Activated gamma-delta T cell (primary cell): ENCODE results near the gene RGS2.

Experiments used
- DNase-seq: peaks from one replicate; lab custom pipeline; 2025; lab: John Stamatoyannopoulos, UW

The RGS2 gene

DNA sequence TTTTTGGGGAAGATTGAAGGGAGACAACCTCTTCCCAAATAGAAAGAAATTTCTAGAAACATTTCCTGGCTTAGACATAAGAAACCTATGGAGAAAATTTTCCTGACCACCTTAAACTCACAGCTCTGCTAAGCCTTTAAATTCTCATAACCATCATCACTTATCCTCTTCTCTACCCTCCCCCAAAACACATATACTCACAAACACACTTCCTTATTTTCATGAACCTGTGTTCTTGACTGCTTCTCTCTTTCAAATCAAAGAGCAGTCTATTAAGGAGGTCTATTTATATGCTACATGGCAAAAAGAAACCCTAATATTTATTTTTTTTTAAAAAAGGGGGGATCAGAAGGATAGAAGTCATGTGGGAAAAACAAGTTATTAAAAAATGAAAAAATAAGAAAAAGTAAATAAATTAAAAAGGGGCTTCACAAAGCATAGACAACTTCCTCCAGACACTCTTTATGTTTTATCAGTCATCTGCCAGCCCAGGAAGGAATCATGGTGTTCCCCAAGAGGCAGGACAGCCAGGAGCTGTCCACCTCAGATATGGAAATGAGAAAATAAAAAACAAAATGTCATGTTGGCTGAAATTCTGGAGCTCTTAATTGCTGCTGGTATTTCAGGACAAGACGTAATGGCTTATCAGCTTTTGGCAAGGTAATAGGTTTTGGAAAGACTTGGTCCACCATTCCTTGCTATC lies 12.8 kb upstream of the RGS2 start:
- DNase-seq: no peak

DNA sequence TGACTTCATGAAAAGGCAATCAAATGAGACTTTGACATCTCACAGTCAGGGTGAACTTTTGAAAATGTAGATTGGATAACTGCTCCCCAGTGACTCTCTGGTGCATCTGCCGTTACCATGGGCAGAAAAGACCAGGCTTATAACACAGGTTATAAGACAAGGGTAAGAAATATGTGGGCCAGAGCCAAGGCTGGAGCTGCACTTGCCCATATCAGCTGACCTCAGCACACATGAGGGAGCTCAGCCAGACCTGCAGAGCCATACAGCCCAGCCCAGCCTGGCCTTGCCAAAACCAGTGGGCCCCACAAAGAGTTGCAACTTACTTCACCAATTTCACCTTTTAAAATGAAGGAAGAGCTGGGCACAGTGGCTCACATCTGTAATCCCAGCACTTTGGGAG lies 11.7 kb upstream of the RGS2 start:
- no peak for DNase-seq

DNA sequence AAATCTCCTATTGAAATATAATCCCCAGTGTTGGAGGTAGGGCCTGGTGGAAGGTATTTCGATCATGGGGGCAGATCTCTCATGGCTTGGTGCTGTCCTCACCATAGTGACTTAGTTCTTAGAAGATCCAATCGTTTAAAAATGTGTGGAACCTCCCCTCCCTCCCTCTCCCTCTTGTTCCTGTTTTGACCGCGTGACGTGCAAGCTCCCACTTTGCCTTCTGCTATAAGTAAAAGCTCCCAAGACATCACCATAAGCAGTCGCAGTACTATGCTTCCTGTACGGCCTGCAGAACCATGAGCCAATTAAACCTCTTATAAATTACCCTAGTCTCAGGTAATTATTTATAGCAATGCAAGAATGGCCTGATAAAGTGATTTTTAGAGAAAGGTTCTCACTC lies 10.9 kb upstream of the RGS2 start:
- DNase-seq: no peak

DNA sequence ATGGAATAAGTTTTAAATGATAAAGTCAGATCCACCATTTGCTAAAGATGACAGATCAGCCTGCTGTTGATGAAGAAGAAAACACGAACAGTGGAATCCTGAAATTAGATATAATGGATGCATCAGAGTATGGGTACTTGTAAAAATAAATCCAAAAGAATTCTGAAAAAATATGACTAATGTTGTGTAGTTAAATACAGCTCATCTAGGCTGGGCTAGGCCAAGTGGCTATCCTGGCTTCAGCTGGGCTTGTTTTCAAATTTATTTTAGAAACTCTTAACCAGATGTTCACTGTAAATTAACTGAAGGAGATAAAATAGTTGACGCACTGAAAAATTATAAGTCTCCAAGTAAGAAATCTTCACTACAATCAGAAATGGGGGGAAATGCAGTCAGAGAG lies 7.4 kb upstream of the RGS2 start:
- no peak for DNase-seq

DNA sequence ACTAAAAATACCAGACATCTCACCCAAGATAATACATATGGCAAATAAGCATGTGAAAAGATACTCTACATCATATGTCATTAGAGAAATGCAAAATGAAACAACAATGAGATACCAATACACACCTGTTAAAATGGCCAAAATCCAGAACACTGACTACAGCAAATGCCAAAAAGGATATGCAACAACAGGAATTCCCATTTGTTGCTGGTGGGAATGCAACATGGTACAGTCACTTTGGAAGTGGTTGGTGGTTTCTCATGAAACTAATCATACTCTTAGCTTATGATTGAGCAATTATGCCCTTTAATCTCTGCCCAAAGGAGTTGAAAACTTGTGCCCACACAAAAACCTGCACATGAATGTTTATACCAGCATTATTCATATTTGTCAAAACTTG lies 6.4 kb upstream of the RGS2 start:
- DNase-seq: no peak

DNA sequence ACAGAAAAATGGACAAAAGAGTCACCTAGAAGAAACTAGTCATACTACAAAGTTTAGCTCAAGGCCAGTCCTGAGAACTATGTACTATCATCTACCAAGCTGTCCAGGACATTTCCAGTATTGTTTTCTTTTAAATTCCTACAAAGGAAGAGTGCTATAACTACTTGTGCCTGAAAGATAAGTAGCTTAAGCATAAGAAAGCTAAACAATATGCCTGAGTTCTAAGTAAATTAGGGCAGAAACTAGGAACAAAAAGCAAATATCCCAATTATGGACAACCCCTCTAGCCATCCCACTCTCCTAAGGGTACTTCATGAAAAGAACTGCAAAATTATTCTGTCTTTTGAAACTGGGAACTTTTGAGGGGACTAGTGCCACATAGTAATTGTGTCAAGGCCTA lies 5.3 kb upstream of the RGS2 start:
- no peak for DNase-seq

DNA sequence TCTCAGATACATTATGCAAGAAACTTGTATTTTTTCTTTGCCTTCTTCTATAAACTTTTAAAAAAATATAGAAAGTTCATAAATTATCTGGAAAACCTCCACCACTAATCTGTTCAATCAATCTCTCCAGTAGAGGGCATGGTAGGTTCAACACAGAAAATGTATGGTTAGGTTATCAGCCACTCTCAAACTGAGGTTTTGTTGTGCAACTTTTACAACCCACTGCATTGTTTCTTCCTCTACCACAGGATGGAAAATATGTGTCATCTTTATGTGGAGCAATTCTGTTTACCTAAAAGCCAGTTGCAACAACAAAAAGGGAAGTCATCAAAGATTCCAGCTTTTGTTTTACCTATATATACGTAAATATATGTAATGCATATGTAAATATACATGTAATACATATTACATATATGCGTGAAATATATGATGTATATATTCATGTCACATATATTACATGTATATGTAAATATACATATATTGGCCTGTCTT lies 3.0 kb upstream of the RGS2 start:
- no peak for DNase-seq

DNA sequence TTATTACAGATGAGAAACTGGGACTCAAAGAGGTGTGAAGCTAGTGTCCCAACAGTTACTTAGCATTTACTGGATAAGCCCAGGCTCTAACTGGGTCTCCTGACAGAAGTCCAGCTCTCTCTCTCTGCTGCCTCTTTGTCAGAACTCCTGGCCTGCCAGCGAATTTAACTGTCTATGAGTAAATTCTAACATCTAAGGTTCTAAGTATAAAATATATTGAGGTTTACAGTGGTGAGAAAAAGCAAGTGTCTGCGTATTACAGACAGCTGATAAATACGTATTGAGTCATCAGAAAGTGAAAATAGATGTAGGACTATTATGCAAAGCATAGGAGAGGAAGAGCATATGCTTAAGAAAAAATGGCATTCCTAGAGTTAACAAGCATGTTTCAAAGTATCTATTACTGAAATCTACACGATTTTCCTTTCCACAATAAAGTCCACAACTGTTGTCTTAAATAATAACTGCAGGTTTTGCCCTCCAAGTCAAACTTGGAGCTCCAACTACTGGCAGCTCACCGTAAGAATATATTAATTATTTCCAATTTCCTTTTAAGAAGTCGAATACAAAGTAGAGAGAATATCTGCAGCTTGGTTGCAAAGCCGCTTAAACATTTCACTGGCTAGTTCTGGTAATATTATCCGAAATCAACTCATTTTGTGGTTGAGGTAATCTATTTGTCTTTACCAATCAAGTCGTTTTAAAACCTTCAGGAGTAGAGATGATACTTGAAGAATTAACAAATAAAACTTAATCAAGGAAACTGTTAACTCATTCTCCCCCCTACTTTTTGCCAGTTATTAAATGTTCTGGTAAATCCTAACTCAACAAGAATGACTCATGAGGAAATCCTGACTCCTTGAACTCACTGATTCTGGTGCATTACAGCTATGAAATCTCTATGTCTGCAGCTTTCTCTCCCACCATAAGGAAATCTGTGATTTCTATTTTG lies 1.4 kb upstream of the RGS2 start:
- no peak for DNase-seq

DNA sequence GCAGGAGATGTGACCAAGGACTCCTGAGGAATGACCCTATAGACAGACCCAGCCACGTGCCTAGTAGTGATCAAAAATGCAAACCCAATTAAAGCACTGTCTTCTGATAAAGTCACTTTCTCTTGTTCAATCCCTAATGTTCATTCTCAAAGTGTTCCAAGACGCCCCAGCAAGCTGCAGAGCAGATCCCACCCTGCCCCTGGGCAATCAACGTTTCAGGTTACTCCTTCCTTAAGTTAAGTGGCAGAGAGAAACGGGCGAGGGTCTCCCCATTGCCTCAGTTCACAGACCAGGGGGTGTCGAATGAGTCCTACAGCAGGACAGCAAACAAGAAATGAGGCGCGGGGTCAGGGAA lies 699 bp upstream of the RGS2 start:
- DNase-seq: no peak

DNA sequence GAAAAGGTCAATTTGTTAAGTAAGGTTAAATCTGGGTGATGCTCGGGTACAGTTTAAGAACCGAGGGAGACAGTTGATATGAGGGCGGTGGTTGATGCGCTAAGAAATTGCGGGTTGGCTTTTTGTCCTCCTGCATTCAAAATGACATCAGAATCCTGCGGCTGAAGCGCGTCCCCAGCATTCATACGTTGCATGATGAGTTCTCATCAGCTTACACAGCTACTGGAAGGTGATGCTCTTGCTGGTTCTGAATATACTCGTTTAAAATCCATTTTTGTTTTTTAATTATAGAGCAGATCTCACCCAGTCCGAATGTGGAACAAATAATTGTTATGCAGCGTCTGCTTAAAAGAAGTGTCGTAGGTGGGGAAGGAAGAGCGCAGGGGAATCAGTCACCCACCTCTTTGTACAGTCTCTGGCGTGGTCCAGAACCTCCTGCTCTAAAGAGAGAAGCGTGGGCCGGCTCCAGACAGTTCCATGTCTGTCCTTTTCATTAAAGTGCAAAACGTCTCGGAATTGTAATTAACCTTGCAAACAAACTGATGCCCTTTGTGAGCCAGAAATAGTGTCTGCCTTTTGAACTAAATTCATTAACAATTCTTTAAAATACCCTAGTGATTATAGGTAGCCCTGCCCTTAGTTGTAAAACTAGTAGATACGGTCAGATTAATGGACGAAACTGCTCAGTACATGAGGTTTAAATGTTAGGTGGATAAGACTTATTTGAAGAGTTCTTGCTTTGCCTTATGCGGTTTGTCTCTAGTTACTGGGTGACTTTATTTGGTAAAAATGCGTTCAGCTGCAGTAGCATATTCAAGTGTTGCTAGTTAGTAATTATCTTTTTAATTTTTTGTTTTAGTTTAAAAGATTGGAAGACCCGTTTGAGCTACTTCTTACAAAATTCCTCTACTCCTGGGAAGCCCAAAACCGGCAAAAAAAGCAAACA lies 741 bp downstream of the RGS2 start:
- no peak for DNase-seq

DNA sequence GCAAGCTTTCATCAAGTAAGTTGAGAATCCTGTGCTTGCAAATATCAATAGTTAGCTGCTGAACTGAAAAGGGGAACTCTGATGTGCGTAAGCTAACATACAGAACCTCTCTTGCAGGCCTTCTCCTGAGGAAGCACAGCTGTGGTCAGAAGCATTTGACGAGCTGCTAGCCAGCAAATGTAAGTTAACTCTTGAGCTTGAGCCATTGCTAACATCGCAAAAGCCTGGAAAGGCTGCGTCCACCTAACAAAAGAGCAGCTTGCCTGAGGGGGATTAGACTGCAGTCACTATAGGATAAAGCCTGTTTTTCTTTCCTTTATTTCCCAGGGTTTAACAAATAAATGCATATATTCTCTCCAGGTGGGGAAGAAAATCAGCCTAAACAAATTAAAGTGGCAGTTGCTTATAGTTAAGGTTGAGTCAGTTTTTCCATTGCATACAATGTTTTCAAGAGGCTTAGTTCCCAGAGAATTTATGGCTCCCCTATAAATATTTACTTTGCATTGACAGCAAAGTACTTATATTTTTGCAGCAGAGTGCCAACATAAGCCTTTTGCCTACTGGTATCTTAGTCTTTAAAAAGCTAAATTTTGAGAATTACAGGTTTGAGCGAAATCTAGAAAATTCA lies 1.5 kb downstream of the RGS2 start:
- DNase-seq: no peak

DNA sequence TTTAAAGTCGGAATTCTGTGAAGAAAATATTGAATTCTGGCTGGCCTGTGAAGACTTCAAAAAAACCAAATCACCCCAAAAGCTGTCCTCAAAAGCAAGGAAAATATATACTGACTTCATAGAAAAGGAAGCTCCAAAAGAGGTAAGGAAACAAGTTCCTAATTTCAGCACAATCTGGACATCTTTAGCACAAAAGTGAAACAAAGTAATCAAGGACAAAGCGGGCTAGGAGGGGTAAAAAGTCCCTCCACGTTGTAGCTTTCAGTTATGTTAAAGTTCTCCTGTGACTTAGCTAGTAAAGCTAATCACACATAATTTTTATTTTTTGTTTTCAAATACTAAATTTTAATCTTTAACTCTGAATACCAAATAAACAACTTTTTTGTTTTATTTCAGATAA lies 2.2 kb downstream of the RGS2 start:
- DNase-seq: no peak

DNA sequence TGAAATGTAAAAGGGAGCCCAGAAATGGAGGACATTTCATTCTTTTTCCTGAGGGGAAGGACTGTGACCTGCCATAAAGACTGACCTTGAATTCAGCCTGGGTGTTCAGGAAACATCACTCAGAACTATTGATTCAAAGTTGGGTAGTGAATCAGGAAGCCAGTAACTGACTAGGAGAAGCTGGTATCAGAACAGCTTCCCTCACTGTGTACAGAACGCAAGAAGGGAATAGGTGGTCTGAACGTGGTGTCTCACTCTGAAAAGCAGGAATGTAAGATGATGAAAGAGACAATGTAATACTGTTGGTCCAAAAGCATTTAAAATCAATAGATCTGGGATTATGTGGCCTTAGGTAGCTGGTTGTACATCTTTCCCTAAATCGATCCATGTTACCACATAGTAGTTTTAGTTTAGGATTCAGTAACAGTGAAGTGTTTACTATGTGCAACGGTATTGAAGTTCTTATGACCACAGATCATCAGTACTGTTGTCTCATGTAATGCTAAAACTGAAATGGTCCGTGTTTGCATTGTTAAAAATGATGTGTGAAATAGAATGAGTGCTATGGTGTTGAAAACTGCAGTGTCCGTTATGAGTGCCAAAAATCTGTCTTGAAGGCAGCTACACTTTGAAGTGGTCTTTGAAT lies 2.9 kb downstream of the RGS2 start:
- DNase-seq: no peak

DNA sequence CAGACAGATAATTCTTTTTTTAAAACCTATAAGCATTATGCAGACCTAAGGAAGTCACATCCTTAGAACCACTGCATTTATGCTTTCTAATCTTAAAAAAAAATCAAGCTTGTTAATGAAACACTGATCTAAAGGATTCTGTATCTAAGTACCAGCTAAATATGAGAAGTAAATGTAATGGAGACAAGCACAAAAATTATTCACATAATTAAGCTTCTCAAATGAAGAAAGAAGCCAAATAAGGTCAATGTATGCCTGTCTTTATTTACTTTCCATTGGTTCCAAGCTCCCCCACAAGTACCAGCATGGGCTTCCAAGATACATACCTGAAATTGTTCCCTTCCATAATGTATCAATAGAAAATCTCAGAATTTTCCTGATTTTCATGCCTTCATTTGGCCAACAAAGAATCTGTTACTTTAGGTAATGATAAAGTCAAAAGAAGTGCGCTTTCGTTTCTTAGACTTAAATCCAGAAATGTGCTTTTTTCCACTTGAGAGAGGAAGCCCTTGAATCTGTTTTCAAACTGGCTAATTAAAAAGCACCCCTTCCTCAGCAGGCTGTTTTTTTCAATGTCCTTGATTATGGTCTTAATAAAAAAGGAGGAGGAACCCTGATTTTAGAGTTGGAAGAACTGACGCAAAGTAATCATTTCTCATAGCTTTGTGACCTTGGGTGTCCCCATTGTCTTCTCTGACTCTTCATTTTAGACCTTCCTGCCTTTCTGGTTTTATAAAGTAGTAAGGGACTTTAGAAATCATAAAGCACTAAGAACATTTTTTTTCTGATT lies 3.8 kb downstream of the RGS2 start:
- no peak for DNase-seq

DNA sequence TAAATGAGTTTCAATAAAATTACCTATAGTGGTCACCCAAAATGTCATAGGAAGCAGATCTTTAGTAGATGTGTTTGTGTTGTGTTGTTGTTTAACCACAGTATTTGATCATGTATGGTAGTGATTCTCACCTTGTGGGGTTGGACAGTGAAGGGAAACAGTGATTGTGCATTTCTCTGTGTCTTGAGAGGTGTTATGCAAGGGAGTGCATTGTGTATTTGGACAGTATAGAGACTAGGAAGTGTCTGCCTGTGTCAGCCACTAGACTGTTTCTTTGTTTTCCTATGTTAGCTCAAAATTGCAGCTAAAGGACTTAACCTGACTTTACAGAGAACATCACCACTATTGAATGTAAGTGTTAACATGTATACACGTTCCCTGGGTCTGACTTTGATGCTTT lies 6.0 kb downstream of the RGS2 start:
- DNase-seq: no peak

DNA sequence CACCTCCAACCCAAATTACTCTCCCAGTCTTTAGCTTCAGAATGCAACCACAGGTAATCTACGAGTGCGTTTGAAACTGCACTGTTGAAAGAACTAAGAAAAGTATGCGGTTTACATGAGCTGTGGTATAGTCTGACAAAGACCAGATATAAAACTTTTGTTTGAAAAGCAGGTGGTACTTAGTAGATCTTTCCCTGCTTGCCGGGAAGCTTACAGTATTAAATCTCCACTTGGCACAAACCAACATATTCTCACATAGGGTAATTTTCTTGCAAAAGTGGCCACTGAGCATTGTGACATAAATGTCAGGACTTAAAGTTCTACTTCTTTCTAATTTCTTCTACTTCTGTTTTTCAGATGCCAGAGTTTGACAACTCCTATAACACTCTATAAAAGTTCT lies 8.4 kb downstream of the RGS2 start:
- no peak for DNase-seq

DNA sequence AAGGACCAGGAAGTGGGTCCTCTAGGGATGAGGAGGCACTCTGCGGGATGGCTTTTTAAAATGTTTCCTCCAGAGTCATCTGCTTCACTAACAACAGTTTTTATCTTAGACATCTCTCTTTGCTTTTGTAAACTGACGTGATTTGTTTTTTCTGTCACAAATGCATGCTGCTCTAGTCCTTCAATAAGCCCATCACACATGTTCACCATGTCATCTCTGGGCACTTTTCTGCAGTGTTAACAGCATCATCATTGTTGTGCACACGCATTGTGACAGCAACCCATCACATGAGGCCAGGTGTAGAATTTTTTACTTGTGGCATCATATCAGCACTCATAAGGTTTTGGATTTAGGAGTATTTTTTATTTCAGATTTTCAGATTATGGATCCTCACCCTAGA lies 12.5 kb downstream of the RGS2 start:
- DNase-seq: no peak

DNA sequence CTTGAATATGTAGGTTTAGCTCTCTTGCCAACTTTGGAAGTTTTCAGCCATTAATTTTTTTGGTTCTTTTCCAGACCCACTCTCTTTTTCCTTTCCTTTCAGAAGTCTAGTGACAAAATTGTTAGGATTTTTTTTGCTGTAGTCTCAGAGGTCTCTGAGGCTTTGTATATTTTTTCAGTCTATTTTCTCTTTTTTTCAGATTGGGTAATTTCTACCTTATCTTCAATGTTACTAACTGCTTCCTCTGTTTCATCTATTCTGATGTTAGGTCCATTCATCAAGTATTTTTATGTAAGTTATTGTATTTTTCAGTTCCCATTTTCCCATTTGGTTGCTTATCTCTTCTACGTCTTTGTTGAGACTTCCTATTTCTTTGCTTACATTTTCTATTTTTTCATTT lies 15.7 kb downstream of the RGS2 start:
- DNase-seq: no peak

DNA sequence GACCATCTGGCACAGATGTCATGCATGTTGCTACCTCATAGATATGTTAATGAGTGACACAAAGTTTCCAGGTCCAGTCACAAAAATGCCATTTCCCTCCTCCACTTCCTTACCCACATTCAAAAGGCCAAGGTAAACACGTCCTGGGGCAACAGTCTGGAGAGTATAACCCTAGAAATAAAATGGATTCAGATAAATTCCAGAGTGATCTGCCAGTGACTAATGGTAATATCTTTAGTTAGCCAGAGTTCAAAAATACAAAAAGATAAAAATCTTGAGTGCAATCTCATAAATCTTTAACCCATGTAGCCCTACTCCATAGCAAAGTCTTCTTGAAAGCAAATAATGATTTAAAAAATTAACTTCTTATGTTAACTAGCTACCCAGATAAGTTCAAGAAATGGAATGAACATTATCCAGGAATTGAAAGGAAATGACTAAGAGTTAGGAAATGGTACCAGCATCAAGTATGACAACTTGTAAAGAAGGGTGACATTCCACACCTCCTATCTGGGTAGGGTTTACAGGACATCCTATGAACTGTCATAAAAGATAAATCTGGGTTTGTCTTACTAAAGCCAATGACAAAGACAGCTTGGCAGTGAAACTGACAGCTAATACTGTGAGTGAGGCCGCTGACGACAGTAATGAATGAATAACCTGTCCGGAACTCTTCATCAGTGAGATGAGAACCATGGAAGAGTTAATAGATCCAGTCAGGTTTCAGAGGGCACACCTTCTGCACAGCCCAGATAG lies 18.1 kb downstream of the RGS2 start:
- no peak for DNase-seq
